Tibial nerve (tissue), 4 donors: ENCODE measurements around the gene HEPN1. TPM values are rescaled to one million over a fixed set of nuclear protein-coding genes. Genes with fewer than 3 reads are reported as not detected.

Experiments used
- DNase-seq, 2 donors: peaks; one replicate each; pipeline ENCODE4 v3.0.0-alpha.2; 2019; ENCODE audit warnings: low spot score in 2 of 2
- H3K27ac ChIP-seq, 4 donors: fragments of 200-600 bp; sonication (generic) in 3 of 4; one replicate each; pipeline ENCODE4 v1.5.1; 2017 to 2019; ENCODE audit warnings: mild to moderate bottlenecking in 1 of 4
- H3K27me3 ChIP-seq, 2 donors: fragments of 200-600 bp; sonication (generic) in 1 of 2; one replicate each; pipeline versions ENCODE4 v1.5.1 to v1.6.0; 2017 to 2019
- H3K36me3 ChIP-seq, 3 donors: fragments of 200-600 bp; sonication (generic); one replicate each; pipeline ENCODE4 v1.5.1; 2018 to 2019
- H3K4me1 ChIP-seq, 4 donors: fragments of 200-600 bp; sonication (generic) in 3 of 4; one replicate each; pipeline ENCODE4 v1.5.1; 2017 to 2019
- H3K4me3 ChIP-seq, 4 donors: fragments of 200-600 bp; sonication (generic) in 3 of 4; one replicate each; pipeline ENCODE4 v1.5.1; 2017 to 2019; ENCODE audit warnings: mild to moderate bottlenecking in 1 of 4, moderate library complexity in 1 of 4
- H3K9me3 ChIP-seq, 4 donors: fragments of 200-600 bp; sonication (generic) in 3 of 4; one replicate each; pipeline ENCODE4 v1.5.1; 2017 to 2019
- CTCF ChIP-seq, 5 experiments: fragments of 200-600 bp in 3 of 5; fragments of 450-650 bp in 2 of 5; sonication (generic) in 3 of 5; IDR thresholded peaks; one replicate each; pipeline ENCODE4 v1.5.1; 2016 to 2019; ENCODE audit warnings: antibody characterized with exemption in 5 of 5, mild to moderate bottlenecking in 3 of 5, moderate library complexity in 2 of 5
- EP300 ChIP-seq, 2 donors: sonication (generic); formaldehyde crosslinking; IDR thresholded peaks; one replicate each; pipeline ENCODE4 v1.6.1; 2017; ENCODE audit warnings: antibody characterized with exemption in 2 of 2, mild to moderate bottlenecking in 1 of 2
- POLR2A ChIP-seq, 2 donors: fragments of 450-650 bp; IDR thresholded peaks; one replicate each; pipeline ENCODE4 v1.6.1; 2017; ENCODE audit warnings: antibody characterized with exemption in 2 of 2, mild to moderate bottlenecking in 2 of 2, moderate library complexity in 2 of 2
- WGBS, 2 donors: methylation state at CpG; one replicate each; pipeline ENCODE4 v1.1.5; 2018; 5-methylcytosine and 5-hydroxymethylcytosine counted together
- total RNA-seq, 4 donors: library from RNA; depleted of rRNA; stranded (reverse); fragments of >200 nt; gene quantifications; one replicate each; pipeline ENCODE4 v1.1.0, GENCODE V29; 2016

The HEPN1 gene
- total RNA-seq, 4 donors from 2014 or later = not detected

DNA sequence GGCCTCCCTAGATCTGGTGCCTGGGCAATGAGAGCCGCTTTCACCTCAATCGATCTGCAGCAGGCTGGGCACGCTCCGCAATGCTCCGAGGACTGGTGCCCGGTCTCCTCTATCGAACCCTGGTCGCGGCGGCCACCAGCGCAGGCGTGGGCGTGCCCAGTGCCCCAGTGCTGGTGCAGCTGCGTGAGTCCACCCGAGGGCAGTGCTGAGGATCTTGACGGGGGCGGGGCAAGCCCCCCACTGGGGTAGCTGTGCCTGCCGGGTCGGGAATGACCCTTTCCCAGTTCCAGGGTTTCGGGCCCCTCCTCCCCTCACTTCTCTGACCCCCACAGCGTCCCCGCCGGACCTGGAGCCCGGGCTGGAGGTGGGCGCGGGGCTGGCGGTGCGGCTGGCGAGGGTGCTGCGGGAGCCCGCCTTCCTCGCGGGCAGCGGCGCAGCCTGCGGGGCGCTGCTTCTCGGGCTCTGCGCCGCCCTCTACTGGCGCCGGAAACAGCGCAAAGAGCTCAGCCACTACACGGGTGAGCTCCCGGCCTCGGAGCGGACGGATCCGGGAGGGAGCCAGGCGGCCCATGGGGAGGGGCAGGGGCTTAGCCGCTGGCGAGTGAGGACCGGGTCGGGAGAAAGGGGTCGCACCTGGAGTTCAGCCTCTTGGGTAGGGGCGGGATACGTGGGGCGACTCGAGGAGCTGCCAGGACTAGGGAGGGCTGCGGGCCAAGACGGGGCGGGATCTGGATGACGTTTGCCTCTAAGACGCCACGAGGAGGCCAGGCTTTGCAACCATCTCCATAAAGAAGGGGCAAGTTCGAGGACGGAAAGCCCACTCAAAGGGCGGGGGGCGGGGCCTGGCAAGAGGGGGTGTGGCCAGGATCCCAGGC lies 42.9 kb upstream of the HEPN1 start:
- Histone ChIP-seq H3K4me1 (peaks cover 0 to 29% (median 6%) of the 10 kb centered on the region in 4 donors), H3K9me3 (no peaks in the 10 kb centered on the region), H3K27me3 (peaks cover 0 to 31% of the 10 kb centered on the region in 2 donors), H3K36me3 (no peaks in the 10 kb centered on the region), H3K4me3 (peak overlapping the region; percentile 47 to 77 (median 54)), H3K27ac (peak overlapping the region; percentile 77 to 98 (median 84))
- peak; percentile 75 to 84 for DNase-seq
- TF ChIP-seq EP300 (IDR thresholded peaks at IDR 0.05) = peak in 1 of 2 donors; percentile 83
- peak; percentile 77 to 94 (median 89) for TF ChIP-seq CTCF (IDR thresholded peaks at IDR 0.05)
- peak; percentile 9 to 27 for TF ChIP-seq POLR2A (IDR thresholded peaks at IDR 0.05)
- WGBS, 2 donors = 1 to 2% methylated on average over 27 to 60 of the region's 69 CpGs

DNA sequence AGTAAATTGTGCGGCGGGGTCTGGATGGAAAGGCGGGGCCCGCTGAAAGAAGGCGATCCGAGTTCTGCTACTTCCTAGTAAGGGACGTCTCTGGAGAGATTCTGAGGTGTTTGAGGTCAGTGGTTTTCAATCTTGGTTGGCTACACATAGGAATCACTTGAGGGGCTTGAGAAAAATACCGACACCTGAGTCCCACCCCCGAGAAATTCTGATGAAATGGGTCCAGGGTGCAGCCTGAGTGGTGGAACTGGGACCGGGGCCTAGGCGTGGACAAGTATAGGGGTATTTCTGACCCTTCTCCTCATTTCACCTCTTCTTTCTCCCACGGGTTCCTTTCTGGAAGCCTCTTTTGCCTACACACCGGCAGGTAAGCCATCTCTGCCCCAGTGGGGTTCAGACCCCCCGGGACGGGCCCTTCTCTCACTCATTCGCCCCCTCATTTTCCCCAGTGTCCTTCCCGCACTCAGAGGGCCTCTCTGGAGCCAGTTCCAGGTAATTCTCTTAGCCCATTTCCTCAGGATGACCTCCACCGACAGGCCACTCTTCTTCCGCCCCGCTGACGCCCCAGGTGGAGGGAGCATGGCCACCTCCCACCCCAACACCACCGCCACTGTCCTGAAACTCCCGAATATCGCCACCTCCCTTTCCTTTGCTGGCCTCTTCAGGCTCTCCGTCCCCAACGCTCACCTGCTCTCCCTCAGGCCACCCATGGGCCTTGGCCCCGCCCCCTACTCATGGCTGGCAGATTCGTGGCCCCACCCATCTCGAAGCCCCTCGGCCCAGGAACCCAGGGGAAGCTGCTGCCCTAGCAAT lies 42.0 kb upstream of the HEPN1 start:
- peak overlapping the region; percentile 77 to 98 (median 84) for H3K27ac ChIP-seq
- no peaks in the 10 kb centered on the region for H3K9me3 ChIP-seq
- TF ChIP-seq POLR2A (IDR thresholded peaks at IDR 0.05) (no peak), EP300 (IDR thresholded peaks at IDR 0.05) (no peak), CTCF (IDR thresholded peaks at IDR 0.05) (no peak)
- peaks cover 0 to 32% (median 6%) of the 10 kb centered on the region in 4 donors for H3K4me1 ChIP-seq
- H3K36me3 ChIP-seq = no peaks in the 10 kb centered on the region
- DNase-seq = no peak
- WGBS, 2 donors = 19 to 22% methylated on average over 30 of the region's 30 CpGs
- peak overlapping the region; percentile 47 to 77 (median 54) for H3K4me3 ChIP-seq
- peaks cover 0 to 23% of the 10 kb centered on the region in 2 donors for H3K27me3 ChIP-seq

- 45 to 50% methylated on average over 10 of the region's 10 CpGs for WGBS, 2 donors
- peaks cover 0 to 37% (median 7%) of the 10 kb centered on the region in 4 donors for H3K4me1 ChIP-seq
- no peaks in the 10 kb centered on the region for H3K9me3 ChIP-seq
- no peak for DNase-seq
- H3K27me3 ChIP-seq = peaks cover 0 to 17% of the 10 kb centered on the region in 2 donors
- H3K4me3 ChIP-seq = peak overlapping the region; percentile 47 to 77 (median 54)
- no peaks in the 10 kb centered on the region for H3K36me3 ChIP-seq
- peak overlapping the region in 3 of 4 donors; percentile 77 to 98 (median 83) for H3K27ac ChIP-seq
- no peak for TF ChIP-seq CTCF (IDR thresholded peaks at IDR 0.05)
- no peak for TF ChIP-seq EP300 (IDR thresholded peaks at IDR 0.05)
- TF ChIP-seq POLR2A (IDR thresholded peaks at IDR 0.05) = no peak
These were observed 41.5 kb upstream of the HEPN1 start for GRCh38 chr11:124877631-124877909.

DNA sequence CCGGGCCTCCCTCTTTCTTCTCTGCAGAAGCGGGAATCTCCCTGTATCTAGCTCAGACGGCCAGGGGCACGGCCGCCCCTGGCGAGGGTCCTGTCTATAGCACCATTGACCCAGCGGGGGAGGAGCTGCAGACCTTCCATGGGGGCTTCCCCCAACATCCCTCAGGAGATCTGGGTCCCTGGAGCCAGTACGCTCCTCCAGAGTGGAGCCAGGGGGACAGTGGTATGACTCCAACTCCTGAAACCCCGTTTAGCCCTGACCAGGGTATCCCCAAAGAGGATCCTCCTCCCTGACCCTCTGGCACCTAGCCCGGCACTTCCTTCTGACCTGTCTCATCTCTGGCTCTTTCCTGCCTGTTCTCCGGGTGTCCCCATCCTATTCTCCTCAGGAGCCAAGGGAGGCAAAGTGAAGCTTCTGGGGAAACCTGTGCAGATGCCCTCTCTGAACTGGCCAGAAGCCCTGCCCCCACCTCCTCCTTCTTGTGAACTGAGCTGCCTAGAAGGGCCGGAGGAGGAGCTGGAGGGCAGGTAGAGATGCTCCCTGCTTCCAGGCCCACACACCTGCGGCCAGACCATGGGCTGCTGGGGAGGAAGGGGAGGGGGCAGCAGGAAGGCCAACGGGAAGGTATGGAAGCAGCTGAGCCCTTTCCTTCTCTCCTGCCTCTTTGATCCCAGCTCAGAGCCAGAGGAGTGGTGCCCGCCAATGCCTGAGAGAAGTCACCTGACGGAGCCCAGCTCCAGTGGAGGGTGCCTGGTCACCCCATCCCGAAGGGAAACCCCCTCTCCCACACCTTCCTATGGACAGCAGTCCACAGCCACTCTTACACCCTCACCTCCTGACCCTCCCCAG lies 40.9 kb upstream of the HEPN1 start:
- H3K27me3 ChIP-seq = peaks cover 0 to 12% of the 10 kb centered on the region in 2 donors
- H3K4me3 ChIP-seq = no peak overlapping the region
- WGBS, 2 donors = 72 to 76% methylated on average over 17 of the region's 17 CpGs
- no peaks in the 10 kb centered on the region for H3K9me3 ChIP-seq
- no peak for DNase-seq
- H3K4me1 ChIP-seq = peaks cover 0 to 43% (median 9%) of the 10 kb centered on the region in 4 donors
- TF ChIP-seq CTCF (IDR thresholded peaks at IDR 0.05) = no peak
- no peak for TF ChIP-seq EP300 (IDR thresholded peaks at IDR 0.05)
- TF ChIP-seq POLR2A (IDR thresholded peaks at IDR 0.05) = no peak
- H3K27ac ChIP-seq = peak overlapping the region in 1 of 4 donors; percentile 98
- H3K36me3 ChIP-seq = no peaks in the 10 kb centered on the region
